Pulmonary artery endothelial cell (primary cell): ENCODE measurements around the gene ROMO1. TPM values are rescaled to one million over a fixed set of nuclear protein-coding genes. Genes with fewer than 3 reads are reported as not detected.

Source experiments
- DNase-seq: peaks from one replicate; pipeline ENCODE4 v3.0.0-alpha.2; 2011; ENCODE audit warnings: low read depth, low spot score
- total RNA-seq: library from RNA; depleted of rRNA; stranded (reverse); fragments of >200 nt; gene quantifications from 2 replicates; pipeline ENCODE4 v1.2.3, GENCODE V29; 2014

ROMO1 gene
- 110 and 266 TPM in 2 replicates for total RNA-seq

DNA sequence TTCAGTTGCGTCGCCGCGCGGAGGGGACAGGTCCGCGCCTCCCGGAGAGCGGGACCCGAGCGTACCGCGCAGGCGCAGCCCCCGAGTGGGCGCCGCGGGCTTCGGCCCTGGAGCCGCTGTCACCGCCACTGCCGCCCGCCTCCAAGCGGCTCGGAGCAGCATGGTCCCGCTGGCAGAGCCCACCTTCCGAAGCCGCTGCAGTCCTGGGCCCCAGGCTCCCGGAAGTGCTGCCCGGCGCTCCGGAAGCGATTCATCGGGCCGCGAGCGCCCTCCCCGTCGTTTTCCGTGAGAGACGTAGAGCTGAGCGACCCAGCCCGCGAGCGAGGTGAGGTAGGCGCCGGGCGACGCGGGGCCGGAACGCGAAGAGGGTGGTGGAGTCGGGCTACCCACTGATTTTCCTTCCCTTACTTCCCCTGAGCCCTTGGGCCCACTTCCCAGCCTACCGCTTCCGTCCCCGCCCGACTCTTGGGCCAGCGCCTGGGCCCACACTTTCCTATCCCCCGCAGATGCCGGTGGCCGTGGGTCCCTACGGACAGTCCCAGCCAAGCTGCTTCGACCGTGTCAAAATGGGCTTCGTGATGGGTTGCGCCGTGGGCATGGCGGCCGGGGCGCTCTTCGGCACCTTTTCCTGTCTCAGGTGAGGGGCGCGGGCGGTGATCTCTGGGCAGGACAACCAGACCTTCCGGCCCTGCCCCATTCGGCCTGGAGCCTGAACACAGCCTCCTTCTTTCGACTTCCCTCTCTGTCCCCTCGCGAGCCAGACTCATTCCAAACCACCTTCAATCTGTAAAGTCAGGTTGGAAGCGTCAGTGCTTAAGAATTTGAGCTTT, at the start of gene ROMO1, which contains the start of gene NFS1:
ROMO1 (plus strand) TSS at position 279 of the 830 bp plus-strand sequence; CDS start at position 507, 228 bp downstream.
NFS1 (minus strand) TSS at position 226 of the 830 bp plus-strand sequence; CDS start at position 162, 64 bp downstream.
- peak; percentile 45 for DNase-seq

DNA sequence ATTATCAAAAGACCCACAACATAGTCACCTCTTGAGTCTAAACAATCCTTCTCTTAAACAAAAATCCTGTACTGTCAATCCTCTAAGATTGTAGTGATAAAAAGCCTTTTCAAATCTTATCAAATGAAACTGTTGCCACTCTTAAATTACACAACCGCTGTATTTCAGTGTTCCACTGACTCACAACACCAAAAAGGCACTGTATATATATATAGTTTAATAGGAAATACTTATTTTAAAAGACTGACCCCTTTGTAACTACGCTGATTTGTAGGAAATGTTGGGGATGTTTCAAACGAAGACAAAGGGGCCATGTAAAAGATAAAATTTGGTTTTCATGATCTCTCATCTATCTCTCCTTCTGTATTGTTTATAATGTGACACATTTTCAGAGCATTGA, 48.6 kb upstream of the ROMO1 start:
- DNase-seq, result no peak

DNA sequence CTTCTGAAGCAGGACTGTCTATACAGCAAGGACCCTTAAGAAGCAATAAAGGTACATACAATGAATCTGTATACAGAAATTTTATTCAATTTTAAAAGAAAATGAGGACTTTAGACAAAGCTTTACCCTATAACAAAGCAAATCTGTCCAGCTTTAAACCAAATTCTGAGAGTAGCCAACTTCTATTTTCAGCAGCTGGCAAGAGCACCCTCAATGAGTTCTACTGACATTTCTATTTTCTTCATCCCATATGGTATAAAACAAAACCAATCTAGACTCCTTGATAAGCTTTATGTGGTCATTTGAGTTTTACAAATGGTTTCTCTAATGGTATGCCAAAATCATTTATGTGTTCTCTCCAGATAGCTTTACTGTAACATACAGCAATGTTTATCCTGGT, 47.2 kb upstream of the ROMO1 start:
- no peak for DNase-seq

DNA sequence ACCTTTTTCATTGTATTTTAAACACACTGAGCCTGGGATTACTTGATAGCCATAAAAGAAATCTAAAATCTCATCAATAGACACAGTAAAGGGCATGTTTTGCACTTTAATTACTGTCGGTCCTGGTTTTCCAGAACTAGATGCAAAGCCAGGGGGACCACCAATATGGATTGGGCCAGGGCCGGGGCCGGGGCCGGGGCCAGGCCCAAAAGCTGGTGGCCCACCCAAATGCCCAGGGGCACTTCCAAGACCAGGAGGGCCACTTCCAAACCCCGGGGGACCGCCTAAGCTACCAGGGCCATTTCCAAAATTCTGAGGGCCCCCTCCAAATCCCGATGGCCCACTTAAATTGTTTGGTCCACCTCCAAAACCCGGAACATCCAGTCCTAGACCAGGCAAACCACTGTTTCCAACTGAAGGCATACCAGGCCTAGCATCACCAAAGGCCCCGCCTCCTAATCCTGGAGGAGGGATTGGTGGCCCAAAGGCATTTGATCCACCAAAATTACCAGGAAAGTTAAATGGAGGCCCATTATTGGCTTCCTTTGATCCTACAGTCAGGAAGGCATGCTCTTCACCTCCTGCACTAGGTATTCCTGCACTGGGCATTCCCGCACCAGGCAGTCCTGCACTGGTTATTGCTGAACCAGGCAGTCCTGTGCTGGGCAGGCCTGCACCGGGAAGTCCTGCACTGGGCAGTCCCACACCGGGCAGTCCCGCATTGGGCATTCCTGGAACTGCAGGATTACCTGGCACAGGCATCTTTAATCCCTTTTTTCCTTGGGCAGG, 46.4 kb upstream of the ROMO1 start:
- no peak for DNase-seq

DNA sequence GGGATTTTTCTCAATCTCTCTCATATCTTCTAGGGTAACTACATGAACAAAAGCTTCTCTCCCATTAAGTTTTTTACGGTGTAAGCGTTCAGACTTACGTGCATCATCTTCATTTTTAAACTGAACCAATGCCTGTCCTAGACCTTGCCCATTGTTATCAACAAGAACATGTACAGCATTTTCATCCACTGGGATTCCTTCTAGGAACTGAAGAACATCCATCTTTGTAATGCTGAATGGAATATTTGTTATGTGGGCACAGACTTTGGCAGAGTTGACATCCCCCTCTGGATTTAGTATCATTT, 45.8 kb upstream of the ROMO1 start:
- no peak for DNase-seq

DNA sequence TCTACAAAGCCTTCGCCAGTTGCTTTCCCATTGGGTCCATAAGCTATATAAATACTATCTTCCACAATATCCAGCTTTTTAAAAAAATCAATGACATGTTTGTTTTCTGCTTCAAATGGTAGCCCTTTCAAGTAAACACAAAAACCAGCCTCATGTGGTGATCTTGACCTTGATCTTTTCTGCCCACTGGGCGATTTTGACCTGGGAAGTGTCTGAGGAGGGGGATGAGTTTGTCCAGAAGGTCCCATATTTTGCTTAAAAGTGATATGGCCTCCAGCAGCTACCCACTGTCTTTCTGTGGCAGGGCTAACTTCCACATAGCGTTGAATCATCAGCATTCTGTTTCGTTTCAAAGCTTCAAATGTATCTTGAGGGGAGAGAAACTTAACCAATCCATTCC, 45.3 kb upstream of the ROMO1 start:
- DNase-seq, result no peak

DNA sequence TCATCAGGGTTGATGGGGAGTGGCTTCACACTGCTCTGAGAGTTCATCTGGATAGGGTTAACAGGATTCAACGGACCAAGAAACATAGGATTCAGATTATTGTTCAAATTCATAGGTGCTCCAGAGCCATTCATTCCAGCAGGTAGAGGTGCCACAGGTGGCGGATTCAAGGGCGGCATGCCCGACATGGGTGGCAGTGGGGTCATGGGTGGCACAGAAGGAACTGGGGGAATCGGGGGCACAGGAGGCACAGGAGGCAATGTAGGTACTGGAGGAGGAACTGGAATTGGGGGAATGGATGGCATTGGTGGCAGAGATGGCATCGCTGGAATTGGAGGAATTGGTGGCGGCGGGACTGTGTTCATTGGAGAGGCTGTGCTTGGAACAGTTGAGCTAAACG, 44.8 kb upstream of the ROMO1 start:
- no peak for DNase-seq

DNA sequence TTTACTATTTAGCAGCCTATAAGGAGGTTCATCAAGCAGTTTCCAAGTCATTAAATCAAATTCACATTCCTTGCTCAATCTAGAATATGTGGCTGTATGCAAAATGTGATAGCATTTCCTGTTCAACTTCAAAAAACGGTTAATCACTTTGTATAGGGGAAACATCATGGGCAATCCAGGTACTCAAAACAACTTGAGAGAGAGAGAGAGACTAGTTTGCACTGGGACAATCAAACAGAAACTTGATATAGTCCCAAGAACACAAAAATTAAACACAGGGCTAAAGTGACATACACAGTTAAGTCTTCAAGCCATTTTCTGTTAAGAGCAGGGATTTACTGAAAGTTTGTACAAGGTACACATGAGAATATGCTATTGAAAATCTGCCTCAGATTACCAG, 41.9 kb upstream of the ROMO1 start:
- DNase-seq, result no peak

DNA sequence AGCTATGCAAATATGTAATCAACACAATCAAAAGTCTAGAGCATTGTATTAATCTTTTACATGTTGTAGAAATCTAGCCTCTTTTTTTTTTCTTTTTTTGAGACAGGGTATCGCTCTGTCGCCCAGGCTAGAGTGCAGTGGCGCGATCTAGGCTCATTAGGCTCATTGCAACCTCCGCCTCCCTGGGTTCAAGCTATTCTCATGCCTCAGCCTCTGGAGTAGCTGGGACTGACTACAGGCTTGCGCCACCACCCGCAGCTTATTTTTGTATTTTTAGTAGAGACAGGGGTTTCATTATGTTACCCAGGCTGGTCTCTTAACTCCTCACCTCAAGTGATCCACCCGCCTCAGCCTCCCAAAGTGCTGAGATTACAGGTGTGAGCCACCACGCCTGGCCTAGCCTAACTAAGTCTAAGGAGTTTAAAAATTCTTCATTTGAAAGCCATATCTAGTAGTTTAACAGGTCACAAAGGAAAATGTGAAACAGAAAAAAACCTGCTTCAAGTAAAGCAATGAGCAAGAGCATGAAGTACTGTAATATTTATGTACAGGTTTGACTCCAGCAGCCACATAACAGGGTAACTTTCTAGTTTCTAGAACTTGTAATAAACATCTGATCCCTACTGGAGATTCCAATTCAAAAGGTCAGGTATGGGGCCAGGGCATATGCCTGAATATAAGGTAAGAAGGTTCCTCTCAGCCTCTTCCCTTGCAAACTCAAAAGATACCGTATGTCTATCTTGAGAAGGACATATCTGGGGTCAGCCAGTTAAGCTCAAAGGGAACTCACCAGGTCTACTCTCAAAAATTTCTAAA, 38.9 kb upstream of the ROMO1 start:
- no peak for DNase-seq

DNA sequence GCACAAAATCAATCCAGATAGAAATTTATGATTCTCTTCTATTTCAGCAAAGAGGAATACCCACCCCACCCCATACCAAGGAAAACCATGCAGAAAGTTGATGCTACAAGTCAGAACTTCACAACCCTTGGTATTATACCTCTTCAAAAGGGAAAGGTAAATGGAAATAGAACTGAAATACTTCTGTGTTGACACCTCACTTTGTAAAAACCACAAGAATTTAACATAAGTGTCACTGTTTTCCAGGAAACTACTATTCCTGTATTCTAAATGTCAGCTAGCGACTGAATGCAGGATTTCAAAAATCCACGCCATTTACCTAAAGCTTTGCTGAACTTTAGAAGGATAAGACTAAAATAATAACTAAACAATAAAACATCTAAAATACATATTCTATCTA, 38.2 kb upstream of the ROMO1 start:
- no peak for DNase-seq

DNA sequence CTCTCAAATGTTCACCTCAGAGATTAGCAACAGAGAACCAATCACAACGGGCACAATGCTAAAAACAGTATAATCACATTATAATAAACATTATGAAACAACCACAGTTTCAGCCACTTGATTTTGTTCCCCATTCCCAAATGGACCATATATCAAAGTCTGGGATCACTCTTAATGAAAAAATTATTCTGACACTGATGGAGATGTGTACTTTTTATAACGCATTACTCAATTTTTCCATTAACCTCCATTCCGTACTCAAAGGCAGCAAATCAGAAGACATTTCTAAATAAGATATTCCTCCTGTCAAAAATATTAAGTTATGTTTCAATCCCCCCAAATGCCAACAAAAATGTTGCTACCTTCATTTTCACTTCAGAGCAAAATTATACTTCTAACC, 37.3 kb upstream of the ROMO1 start:
- DNase-seq, result no peak

DNA sequence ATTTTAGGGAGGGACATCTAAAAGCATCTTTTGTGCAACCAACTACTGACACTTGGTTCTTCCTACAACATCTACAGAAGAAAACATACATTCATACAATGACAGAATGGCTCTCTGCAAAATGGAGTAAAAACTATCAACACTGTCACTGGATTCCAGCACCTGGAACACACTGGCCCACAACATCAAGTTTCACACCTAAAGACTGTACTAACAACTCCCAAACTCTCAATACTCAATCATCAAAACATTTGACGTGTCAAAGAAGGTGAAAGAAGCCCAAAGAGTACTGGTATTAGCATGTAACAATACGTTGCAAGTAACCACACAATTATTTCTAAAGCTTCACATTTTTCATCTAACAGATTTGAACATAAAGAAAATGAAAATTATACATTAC, 36.7 kb upstream of the ROMO1 start:
- DNase-seq, result no peak

DNA sequence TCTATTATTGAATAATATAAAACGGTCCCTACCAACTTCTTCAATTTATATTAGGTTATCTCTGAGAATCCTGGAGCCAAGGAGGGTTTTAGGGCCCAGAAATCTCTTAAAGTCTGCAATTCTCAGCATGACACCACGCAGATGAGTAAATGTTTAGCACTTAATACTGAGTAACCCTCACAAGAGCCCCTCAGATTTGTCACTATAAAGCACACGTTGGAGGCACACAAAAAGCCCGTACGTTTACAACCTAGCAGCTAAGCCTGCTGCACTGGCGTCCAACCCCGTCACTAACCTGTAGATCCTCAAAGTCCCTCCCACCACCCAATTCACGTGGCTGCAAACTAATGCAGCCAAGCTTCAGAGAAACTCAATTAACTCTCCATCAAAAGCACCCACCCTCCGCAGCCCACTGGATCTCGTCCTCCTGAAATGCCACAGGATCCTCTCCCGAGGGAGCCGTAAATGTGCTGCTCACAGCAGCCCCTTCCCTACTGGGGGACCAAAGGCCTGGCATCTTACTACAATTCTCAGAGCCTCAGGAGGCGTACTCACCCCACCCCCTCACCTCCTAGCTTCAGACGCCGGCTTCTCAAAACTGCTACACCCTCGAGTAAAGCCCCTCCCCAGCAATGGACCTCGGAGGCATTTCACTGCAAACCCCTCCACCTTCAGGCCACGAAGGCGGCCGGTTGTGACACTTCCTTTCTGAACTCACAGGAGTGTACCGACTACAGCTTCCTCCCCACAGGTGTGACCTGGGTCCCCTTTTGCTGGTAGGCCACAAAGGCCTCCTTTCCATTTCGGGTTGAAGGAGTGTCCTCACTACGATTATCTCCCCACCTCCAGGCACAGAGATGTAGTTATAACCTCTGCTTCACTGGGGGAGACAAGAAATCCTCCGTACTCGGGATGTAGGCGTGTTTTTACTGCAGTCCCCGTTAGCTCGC, 35.4 kb upstream of the ROMO1 start:
- DNase-seq, result no peak

DNA sequence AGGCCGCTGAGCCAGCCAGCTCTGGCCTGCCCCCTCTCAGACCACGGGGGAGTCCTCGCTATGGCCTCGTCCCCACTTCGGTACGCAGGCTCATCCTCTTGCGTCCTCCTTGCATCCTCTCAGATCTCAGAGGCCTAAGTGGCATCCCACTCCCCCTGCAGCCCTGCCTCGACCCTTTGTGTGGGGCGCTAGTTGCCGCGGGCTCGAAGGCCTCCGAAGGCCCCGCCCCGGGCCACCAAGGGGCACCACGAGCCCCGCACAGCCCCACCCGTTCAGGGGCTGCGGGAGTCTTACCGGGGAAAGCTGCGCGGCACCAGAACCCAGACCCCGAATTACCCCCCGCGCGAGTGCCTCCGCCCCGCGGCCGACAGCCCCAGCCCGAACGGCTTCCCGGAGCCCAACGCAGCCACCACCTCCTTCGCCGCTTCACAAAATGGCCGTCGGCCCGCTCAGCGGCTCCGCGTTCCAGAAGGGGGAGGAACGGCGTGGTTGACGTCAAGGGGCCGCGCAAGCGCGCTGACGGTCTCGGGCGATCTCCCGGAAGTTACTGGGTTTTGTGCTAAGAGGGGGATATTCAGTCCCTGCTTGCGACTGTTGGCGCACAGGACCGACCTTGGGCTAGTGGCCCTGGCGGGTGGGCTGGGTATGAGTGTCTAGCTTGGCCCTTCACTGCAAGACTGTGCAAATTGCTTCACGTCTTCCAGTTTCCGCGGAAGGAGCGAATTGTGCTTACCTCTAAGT, 34.6 kb upstream of the ROMO1 start, which contains the start of the genes CPNE1 and RBM12:
CPNE1 (minus strand) TSS at position 435 of the 741 bp plus-strand sequence. CDS start 31,977 bp downstream, outside the sequence.
RBM12 (minus strand) TSS at position 435 of the 741 bp plus-strand sequence. CDS start 9,578 bp downstream, outside the sequence.
- peak; percentile 68 for DNase-seq

DNA sequence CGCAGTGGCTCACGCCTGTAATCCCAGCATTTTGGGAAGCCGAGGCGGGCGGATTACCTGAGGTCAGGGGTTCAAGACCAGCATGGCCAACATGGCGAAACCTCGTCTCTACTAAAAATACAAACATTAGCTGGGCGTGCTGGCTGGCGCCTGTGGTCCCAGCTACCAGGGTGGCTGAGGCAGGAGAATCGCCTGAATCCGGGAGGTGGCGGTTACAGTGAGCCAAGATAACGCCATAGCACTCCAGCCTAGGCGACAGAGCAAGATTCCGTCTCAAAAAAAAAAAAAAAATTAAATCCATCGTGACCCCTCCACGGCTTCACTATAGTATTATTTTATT, 33.3 kb upstream of the ROMO1 start:
- DNase-seq, result no peak

DNA sequence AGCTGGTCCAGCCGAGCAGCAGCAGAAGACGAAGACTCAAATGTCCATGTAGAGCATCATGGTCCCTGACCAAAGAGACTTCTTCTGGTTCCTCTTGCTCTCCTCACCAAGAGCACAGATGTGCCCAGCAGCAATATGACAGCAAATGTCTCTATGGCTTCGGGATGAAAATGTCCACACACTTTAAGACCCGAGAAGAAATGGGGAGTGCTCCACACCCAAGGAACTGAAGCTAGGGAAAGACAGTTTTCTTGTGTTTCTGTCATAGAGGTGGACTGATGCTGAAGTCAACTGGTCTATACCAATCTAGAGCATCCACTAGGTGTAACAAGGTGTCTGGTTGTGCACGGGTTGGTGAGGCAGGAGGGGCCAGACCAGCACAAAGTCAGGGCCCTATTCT, 30.0 kb upstream of the ROMO1 start:
- DNase-seq, result no peak

DNA sequence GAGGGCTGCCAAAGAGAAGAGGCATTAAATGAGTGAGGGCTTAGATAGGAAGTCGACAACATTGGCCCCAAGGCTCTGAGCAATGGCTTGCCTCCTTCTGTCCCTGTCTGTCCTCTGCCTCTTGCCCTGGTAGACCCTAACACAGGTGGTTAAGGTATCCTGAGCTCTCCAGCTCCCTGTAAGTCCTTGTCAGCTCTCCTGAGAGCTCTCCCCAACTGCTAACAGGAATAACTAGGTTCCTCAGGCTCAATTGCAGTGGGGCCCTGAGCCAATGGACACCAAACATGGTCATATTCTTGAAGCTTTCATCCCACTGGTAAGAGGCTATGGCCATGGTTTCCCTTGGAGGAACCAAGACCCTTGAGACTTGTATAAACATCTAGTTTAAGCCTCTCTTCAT, 29.5 kb upstream of the ROMO1 start:
- DNase-seq, result no peak

DNA sequence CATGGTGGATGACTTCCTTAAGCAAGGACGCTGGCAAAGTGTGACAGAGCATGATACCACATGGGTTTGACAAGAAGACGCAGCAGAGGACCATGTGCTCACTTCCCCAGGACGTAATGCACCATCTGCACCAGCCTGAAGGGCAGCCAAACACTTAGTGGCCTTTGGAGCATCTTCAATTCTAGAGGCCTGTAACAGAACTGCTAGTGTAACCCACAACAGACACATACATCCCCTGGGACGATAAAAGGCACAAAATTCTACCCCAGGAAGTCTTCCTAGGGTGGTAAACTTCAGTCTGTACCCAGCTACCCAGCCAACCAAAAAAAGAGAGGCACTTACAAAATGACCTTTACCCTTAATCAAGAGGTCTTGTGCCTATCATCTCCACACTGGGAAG, 25.3 kb upstream of the ROMO1 start:
- DNase-seq, result no peak

DNA sequence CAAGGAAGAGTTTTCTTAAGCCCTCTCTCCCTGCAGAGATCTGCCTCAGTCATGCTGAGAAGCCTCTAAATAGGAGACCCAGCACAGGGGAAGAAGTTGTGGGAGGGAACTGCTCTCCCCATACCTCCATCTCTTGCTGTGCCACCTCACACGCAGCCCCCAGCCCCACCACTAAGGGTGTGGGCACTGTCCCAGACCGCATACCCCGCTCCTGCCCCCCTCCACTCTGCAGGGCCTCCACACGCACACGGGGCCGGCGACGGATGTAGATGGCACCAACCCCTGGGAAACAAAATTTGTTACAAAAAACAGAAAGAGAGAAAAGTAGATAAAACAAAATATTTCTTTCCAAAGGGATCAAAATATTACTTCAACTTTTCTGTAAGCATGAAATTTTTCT, 24.3 kb upstream of the ROMO1 start:
- DNase-seq, result no peak
